ENCODE data around the gene MYBPH.

MYBPH gene

GRCh38 chr1:203185061-203185461, 9.4 kb upstream of the MYBPH start:
- no peaks in the 10 kb centered on the region for H3K27me3 ChIP-seq (ENCODE audit: control insufficient read depth, insufficient read depth, low read length)
- H3K9ac ChIP-seq (ENCODE audit: low read depth, low read length): no peak overlapping the region
- H3K4me3 ChIP-seq (ENCODE audit: low read depth, low read length): no peak overlapping the region
- H3K9me3 ChIP-seq (ENCODE audit: control insufficient read depth, insufficient read depth, low read length): no peaks in the 10 kb centered on the region
- no peaks in the 10 kb centered on the region for H3K36me3 ChIP-seq (ENCODE audit: control insufficient read depth, insufficient read depth, low read length)
- peaks cover 21% of the 10 kb centered on the region for H3K4me1 ChIP-seq (ENCODE audit: control insufficient read depth, insufficient read depth, low read length)

GRCh38 chr1:203184467-203184866, 8.8 kb upstream of the MYBPH start:
- peaks cover 21% of the 10 kb centered on the region for H3K4me1 ChIP-seq (ENCODE audit: control insufficient read depth, insufficient read depth, low read length)
- H3K9me3 ChIP-seq (ENCODE audit: control insufficient read depth, insufficient read depth, low read length): no peaks in the 10 kb centered on the region
- H3K27me3 ChIP-seq (ENCODE audit: control insufficient read depth, insufficient read depth, low read length): no peaks in the 10 kb centered on the region
- no peak overlapping the region for H3K9ac ChIP-seq (ENCODE audit: low read depth, low read length)
- H3K36me3 ChIP-seq (ENCODE audit: control insufficient read depth, insufficient read depth, low read length): no peaks in the 10 kb centered on the region
- no peak overlapping the region for H3K4me3 ChIP-seq (ENCODE audit: low read depth, low read length)

- Histone ChIP-seq H3K36me3 (ENCODE audit: control insufficient read depth, insufficient read depth, low read length) (no peaks in the 10 kb centered on the region), H3K9me3 (ENCODE audit: control insufficient read depth, insufficient read depth, low read length) (no peaks in the 10 kb centered on the region), H3K4me3 (ENCODE audit: low read depth, low read length) (no peak overlapping the region), H3K9ac (ENCODE audit: low read depth, low read length) (no peak overlapping the region), H3K27me3 (ENCODE audit: control insufficient read depth, insufficient read depth, low read length) (no peaks in the 10 kb centered on the region), H3K4me1 (ENCODE audit: control insufficient read depth, insufficient read depth, low read length) (peaks cover 21% of the 10 kb centered on the region)
Observed at GRCh38 chr1:203183828-203184227, 8.2 kb upstream of the MYBPH start.

GRCh38 chr1:203182387-203182953, 6.8 kb upstream of the MYBPH start:
- H3K4me1 ChIP-seq (ENCODE audit: control insufficient read depth, insufficient read depth, low read length): peaks cover 25% of the 10 kb centered on the region

GRCh38 chr1:203181586-203182386, 6.2 kb upstream of the MYBPH start:
- peaks cover 20% of the 10 kb centered on the region for H3K4me1 ChIP-seq (ENCODE audit: control insufficient read depth, insufficient read depth, low read length)

More at GRCh38 chr1:203182387-203182953, 6.8 kb upstream of the MYBPH start:
- Histone ChIP-seq H3K9ac (ENCODE audit: low read depth, low read length) (no peak overlapping the region), H3K9me3 (ENCODE audit: control insufficient read depth, insufficient read depth, low read length) (no peaks in the 10 kb centered on the region), H3K4me3 (ENCODE audit: low read depth, low read length) (no peak overlapping the region), H3K36me3 (ENCODE audit: control insufficient read depth, insufficient read depth, low read length) (no peaks in the 10 kb centered on the region), H3K27me3 (ENCODE audit: control insufficient read depth, insufficient read depth, low read length) (no peaks in the 10 kb centered on the region)

GRCh38 chr1:203180611-203181330, 5.1 kb upstream of the MYBPH start:
- Histone ChIP-seq H3K27me3 (ENCODE audit: control insufficient read depth, insufficient read depth, low read length) (no peaks in the 10 kb centered on the region), H3K9me3 (ENCODE audit: control insufficient read depth, insufficient read depth, low read length) (no peaks in the 10 kb centered on the region), H3K4me3 (ENCODE audit: low read depth, low read length) (no peak overlapping the region), H3K36me3 (ENCODE audit: control insufficient read depth, insufficient read depth, low read length) (no peaks in the 10 kb centered on the region), H3K9ac (ENCODE audit: low read depth, low read length) (no peak overlapping the region), H3K4me1 (ENCODE audit: control insufficient read depth, insufficient read depth, low read length) (peaks cover 12% of the 10 kb centered on the region)

More at GRCh38 chr1:203181586-203182386, 6.2 kb upstream of the MYBPH start:
- Histone ChIP-seq H3K9ac (ENCODE audit: low read depth, low read length) (no peak overlapping the region), H3K36me3 (ENCODE audit: control insufficient read depth, insufficient read depth, low read length) (no peaks in the 10 kb centered on the region), H3K4me3 (ENCODE audit: low read depth, low read length) (no peak overlapping the region), H3K9me3 (ENCODE audit: control insufficient read depth, insufficient read depth, low read length) (no peaks in the 10 kb centered on the region), H3K27me3 (ENCODE audit: control insufficient read depth, insufficient read depth, low read length) (no peaks in the 10 kb centered on the region)

- Histone ChIP-seq H3K36me3 (ENCODE audit: control insufficient read depth, insufficient read depth, low read length) (no peaks in the 10 kb centered on the region), H3K9me3 (ENCODE audit: control insufficient read depth, insufficient read depth, low read length) (no peaks in the 10 kb centered on the region)
Observed at GRCh38 chr1:203179667-203180005, 4.0 kb upstream of the MYBPH start.

GRCh38 chr1:203178821-203179666, 3.4 kb upstream of the MYBPH start:
- Histone ChIP-seq H3K4me1 (ENCODE audit: control insufficient read depth, insufficient read depth, low read length) (peaks cover 9% of the 10 kb centered on the region), H3K27me3 (ENCODE audit: control insufficient read depth, insufficient read depth, low read length) (no peaks in the 10 kb centered on the region), H3K36me3 (ENCODE audit: control insufficient read depth, insufficient read depth, low read length) (no peaks in the 10 kb centered on the region), H3K9me3 (ENCODE audit: control insufficient read depth, insufficient read depth, low read length) (no peaks in the 10 kb centered on the region), H3K4me3 (ENCODE audit: low read depth, low read length) (no peak overlapping the region), H3K9ac (ENCODE audit: low read depth, low read length) (no peak overlapping the region)

More at GRCh38 chr1:203179667-203180005, 4.0 kb upstream of the MYBPH start:
- H3K4me3 ChIP-seq (ENCODE audit: low read depth, low read length): no peak overlapping the region
- H3K9ac ChIP-seq (ENCODE audit: low read depth, low read length): no peak overlapping the region
- H3K27me3 ChIP-seq (ENCODE audit: control insufficient read depth, insufficient read depth, low read length): no peaks in the 10 kb centered on the region
- H3K4me1 ChIP-seq (ENCODE audit: control insufficient read depth, insufficient read depth, low read length): peaks cover 9% of the 10 kb centered on the region

GRCh38 chr1:203178083-203178482, 2.5 kb upstream of the MYBPH start:
- Histone ChIP-seq H3K9ac (ENCODE audit: low read depth, low read length) (no peak overlapping the region), H3K36me3 (ENCODE audit: control insufficient read depth, insufficient read depth, low read length) (no peaks in the 10 kb centered on the region), H3K9me3 (ENCODE audit: control insufficient read depth, insufficient read depth, low read length) (no peaks in the 10 kb centered on the region), H3K4me3 (ENCODE audit: low read depth, low read length) (no peak overlapping the region), H3K4me1 (ENCODE audit: control insufficient read depth, insufficient read depth, low read length) (peaks cover 9% of the 10 kb centered on the region), H3K27me3 (ENCODE audit: control insufficient read depth, insufficient read depth, low read length) (no peaks in the 10 kb centered on the region)

- Histone ChIP-seq H3K36me3 (ENCODE audit: control insufficient read depth, insufficient read depth, low read length) (no peaks in the 10 kb centered on the region), H3K9ac (ENCODE audit: low read depth, low read length) (no peak overlapping the region), H3K27me3 (ENCODE audit: control insufficient read depth, insufficient read depth, low read length) (no peaks in the 10 kb centered on the region), H3K4me1 (ENCODE audit: control insufficient read depth, insufficient read depth, low read length) (peaks cover 9% of the 10 kb centered on the region), H3K9me3 (ENCODE audit: control insufficient read depth, insufficient read depth, low read length) (no peaks in the 10 kb centered on the region), H3K4me3 (ENCODE audit: low read depth, low read length) (no peak overlapping the region)
Observed at GRCh38 chr1:203177470-203178039, 1.9 kb upstream of the MYBPH start.

GRCh38 chr1:203177036-203177405, 1.4 kb upstream of the MYBPH start:
- no peaks in the 10 kb centered on the region for H3K27me3 ChIP-seq (ENCODE audit: control insufficient read depth, insufficient read depth, low read length)
- H3K9ac ChIP-seq (ENCODE audit: low read depth, low read length): no peak overlapping the region
- H3K4me3 ChIP-seq (ENCODE audit: low read depth, low read length): no peak overlapping the region
- peaks cover 12% of the 10 kb centered on the region for H3K4me1 ChIP-seq (ENCODE audit: control insufficient read depth, insufficient read depth, low read length)
- no peaks in the 10 kb centered on the region for H3K9me3 ChIP-seq (ENCODE audit: control insufficient read depth, insufficient read depth, low read length)
- no peaks in the 10 kb centered on the region for H3K36me3 ChIP-seq (ENCODE audit: control insufficient read depth, insufficient read depth, low read length)

Data from iPS-15b (cell line).